HepG2 (cell line): Measurements from ENCODE around the gene TRIM66. TPM values are rescaled to one million over a fixed set of nuclear protein-coding genes. Genes with fewer than 3 reads are reported as not detected.

Experiments
- ATAD3A ChIP-seq: sonication (generic); formaldehyde crosslinking; IDR thresholded peaks from 2 replicates; pipeline ENCODE4 v1.4.0; 2020; ENCODE audit warnings: missing genetic modification reagents
- CAMTA2 ChIP-seq: sonication (generic); formaldehyde crosslinking; IDR thresholded peaks from 2 replicates; pipeline ENCODE4 v1.4.0; 2020; ENCODE audit warnings: mild to moderate bottlenecking, missing genetic modification reagents, borderline replicate concordance
- DR1 ChIP-seq: sonication (generic); formaldehyde crosslinking; IDR thresholded peaks from 2 replicates; pipeline ENCODE4 v1.8.0; 2021; ENCODE audit warnings: mild to moderate bottlenecking, missing genetic modification reagents, inconsistent platforms
- ELF3 ChIP-seq: IDR thresholded peaks from 2 replicates; pipeline ENCODE4 v1.6.1; 2016; ENCODE audit warnings: missing genetic modification reagents, missing compliant biosample characterization
- FOXC1 ChIP-seq: sonication (generic); formaldehyde crosslinking; IDR thresholded peaks from 2 replicates; pipeline ENCODE4 v1.8.0; 2022; ENCODE audit warnings: mild to moderate bottlenecking, missing genetic modification reagents, borderline replicate concordance
- KDM4B ChIP-seq: sonication (generic); formaldehyde crosslinking; IDR thresholded peaks from 2 replicates; pipeline ENCODE4 v1.4.0; 2020; ENCODE audit warnings: missing genetic modification reagents
- NCOA1 ChIP-seq: sonication (generic); formaldehyde crosslinking; IDR thresholded peaks from 2 replicates; pipeline ENCODE4 v1.9.0; 2021; ENCODE audit warnings: missing genetic modification reagents
- NONO ChIP-seq, 2 experiments: fragments of 450-650 bp in 1 of 2; sonication (generic) in 1 of 2; formaldehyde crosslinking in 1 of 2; IDR thresholded peaks in 1 of 2; conservative IDR thresholded peaks in 1 of 2; 2 replicates each; pipeline versions ENCODE4 v1.6.1 to v1.8.0; 2017 to 2022; ENCODE audit warnings: mild to moderate bottlenecking in 1 of 2, missing genetic modification reagents in 1 of 2, moderate library complexity in 1 of 2
- PLRG1 ChIP-seq: fragments of 450-650 bp; conservative IDR thresholded peaks from 2 replicates; pipeline ENCODE4 v1.6.1; 2016
- SIX4 ChIP-seq: sonication (generic); formaldehyde crosslinking; IDR thresholded peaks from 2 replicates; pipeline ENCODE4 v1.4.0; 2020; ENCODE audit warnings: missing genetic modification reagents
- TBX2 ChIP-seq: sonication (generic); formaldehyde crosslinking; IDR thresholded peaks from 2 replicates; pipeline ENCODE4 v1.5.0; 2020; ENCODE audit warnings: missing genetic modification reagents, mild to moderate bottlenecking, borderline replicate concordance
- U2AF1 ChIP-seq: fragments of 200-400 bp; formaldehyde crosslinking; optimal IDR thresholded peaks from 2 replicates; pipeline ENCODE3; 2017; ENCODE audit warnings: mild to moderate bottlenecking, low read depth, low read length
- ZBTB39 ChIP-seq: sonication (generic); formaldehyde crosslinking; IDR thresholded peaks from 2 replicates; pipeline ENCODE4 v1.5.0; 2020; ENCODE audit warnings: missing genetic modification reagents
- ZC3H13 ChIP-seq: sonication (generic); formaldehyde crosslinking; IDR thresholded peaks from 2 replicates; pipeline ENCODE4 v1.8.1; 2023; ENCODE audit warnings: mild to moderate bottlenecking, missing genetic modification reagents, moderate library complexity
- ZFAT ChIP-seq: sonication (generic); formaldehyde crosslinking; conservative IDR thresholded peaks from 2 replicates; pipeline ENCODE4 v1.8.1; 2023; ENCODE audit warnings: missing genetic modification reagents, inconsistent platforms
- ZHX1 ChIP-seq: sonication (generic); formaldehyde crosslinking; IDR thresholded peaks from 2 replicates; pipeline ENCODE4 v1.8.1; 2022; ENCODE audit warnings: low read depth, mild to moderate bottlenecking, missing genetic modification reagents
- ZNF460 ChIP-seq: sonication (generic); formaldehyde crosslinking; IDR thresholded peaks from 2 replicates; pipeline ENCODE4 v1.5.1; 2020; ENCODE audit warnings: missing genetic modification reagents, mild to moderate bottlenecking, borderline replicate concordance
- ZNF749 ChIP-seq: sonication (generic); formaldehyde crosslinking; IDR thresholded peaks from 2 replicates; pipeline ENCODE4 v1.8.0; 2022; ENCODE audit warnings: mild to moderate bottlenecking, missing genetic modification reagents, moderate library complexity, borderline replicate concordance
- polyA plus RNA-seq, 8 experiments: library from polyadenylated mRNA; depleted of rRNA in 3 of 8; stranded (reverse) in 7 of 8; unstranded in 1 of 8; fragments of >200 nt; fragmentation: Illumina TruSeq in 4 of 8; extraction: Trizol in 4 of 8; gene quantifications; 2 replicates each; pipeline versions ENCODE4 v1.2.1 to v1.2.3, GENCODE V29; 2011 to 2016; ENCODE audit warnings: low read depth in 4 of 8, missing spikeins in 1 of 8, mixed read lengths in 1 of 8; ENCODE audit not compliant: insufficient read depth in 1 of 8
- total RNA-seq, 5 experiments: library from RNA; depleted of rRNA; stranded (reverse); fragments of >200 nt; fragmentation: Illumina TruSeq; extraction: Trizol; gene quantifications; 2 replicates each; pipeline ENCODE4 v1.2.3, GENCODE V29; 2016; ENCODE audit warnings: low read depth in 1 of 5
- TF ChIP-seq, protein P1 (sequence below): sonication (generic); formaldehyde crosslinking; IDR thresholded peaks from 2 replicates; pipeline ENCODE4 v1.5.0; 2020; ENCODE audit warnings: mild to moderate bottlenecking, missing genetic modification reagents
- TF ChIP-seq, protein P2 (sequence below): sonication (generic); formaldehyde crosslinking; IDR thresholded peaks from 2 replicates; pipeline ENCODE4 v1.8.1; 2023; ENCODE audit warnings: mild to moderate bottlenecking, inconsistent platforms, moderate library complexity, missing genetic modification reagents, borderline replicate concordance

The TRIM66 gene
- total and polyA plus RNA-seq, 2 of the 13 experiments (the other 11 are each of a cell fraction or from before 2014, with no cell fraction given): 4.9 to 6.1 TPM

GRCh38 chr11:8593935-8594909 lies 88.2 kb downstream of the TRIM66 start, which contains the start of gene STK33 (continued):
- TF ChIP-seq, protein P1, sequence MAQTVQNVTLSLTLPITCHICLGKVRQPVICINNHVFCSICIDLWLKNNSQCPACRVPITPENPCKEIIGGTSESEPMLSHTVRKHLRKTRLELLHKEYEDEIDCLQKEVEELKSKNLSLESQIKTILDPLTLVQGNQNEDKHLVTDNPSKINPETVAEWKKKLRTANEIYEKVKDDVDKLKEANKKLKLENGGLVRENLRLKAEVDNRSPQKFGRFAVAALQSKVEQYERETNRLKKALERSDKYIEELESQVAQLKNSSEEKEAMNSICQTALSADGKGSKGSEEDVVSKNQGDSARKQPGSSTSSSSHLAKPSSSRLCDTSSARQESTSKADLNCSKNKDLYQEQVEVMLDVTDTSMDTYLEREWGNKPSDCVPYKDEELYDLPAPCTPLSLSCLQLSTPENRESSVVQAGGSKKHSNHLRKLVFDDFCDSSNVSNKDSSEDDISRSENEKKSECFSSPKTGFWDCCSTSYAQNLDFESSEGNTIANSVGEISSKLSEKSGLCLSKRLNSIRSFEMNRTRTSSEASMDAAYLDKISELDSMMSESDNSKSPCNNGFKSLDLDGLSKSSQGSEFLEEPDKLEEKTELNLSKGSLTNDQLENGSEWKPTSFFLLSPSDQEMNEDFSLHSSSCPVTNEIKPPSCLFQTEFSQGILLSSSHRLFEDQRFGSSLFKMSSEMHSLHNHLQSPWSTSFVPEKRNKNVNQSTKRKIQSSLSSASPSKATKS (CRISPR knock-in tag): no peak
- no peak for TF ChIP-seq U2AF1
- TF ChIP-seq, protein P2, sequence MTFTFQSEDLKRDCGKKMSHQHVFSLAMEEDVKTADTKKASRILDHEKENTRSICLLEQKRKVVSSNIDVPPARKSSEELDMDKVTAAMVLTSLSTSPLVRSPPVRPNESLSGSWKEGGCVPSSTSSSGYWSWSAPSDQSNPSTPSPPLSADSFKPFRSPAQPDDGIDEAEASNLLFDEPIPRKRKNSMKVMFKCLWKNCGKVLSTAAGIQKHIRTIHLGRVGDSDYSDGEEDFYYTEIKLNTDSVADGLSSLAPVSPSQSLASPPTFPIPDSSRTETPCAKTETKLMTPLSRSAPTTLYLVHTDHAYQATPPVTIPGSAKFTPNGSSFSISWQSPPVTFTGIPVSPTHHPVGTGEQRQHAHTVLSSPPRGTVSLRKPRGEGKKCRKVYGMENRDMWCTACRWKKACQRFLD (CRISPR knock-in tag): no peak
- no peak for TF ChIP-seq NCOA1 (CRISPR knock-in tag)
- no peak for TF ChIP-seq CAMTA2 (CRISPR knock-in tag)
- TF ChIP-seq DR1 (CRISPR knock-in tag): peak; percentile 53; the same call in 1 of the 2 replicates
- TF ChIP-seq ZC3H13 (CRISPR knock-in tag): no peak
- no peak for TF ChIP-seq ZBTB39 (CRISPR knock-in tag)
- TF ChIP-seq ZFAT (CRISPR knock-in tag): no peak
- TF ChIP-seq ELF3: 0 out of 2 replicates have a peak, but pooled peaks have one; percentile 32
- TF ChIP-seq NONO (IDR thresholded peaks at IDR 0.05): no peak
- peak; percentile 60; the same call in 1 of the 2 replicates for TF ChIP-seq NONO (CRISPR knock-in tag; conservative IDR thresholded peaks at IDR 0.05)
- TF ChIP-seq PLRG1: no peak
- no peak for TF ChIP-seq ATAD3A (CRISPR knock-in tag)
- TF ChIP-seq TBX2 (CRISPR knock-in tag): no peak
- 0 out of 2 replicates have a peak, but pooled peaks have one; percentile 42 for TF ChIP-seq FOXC1 (CRISPR knock-in tag)
- no peak for TF ChIP-seq SIX4 (CRISPR knock-in tag)
- TF ChIP-seq ZNF749 (CRISPR knock-in tag): peak; percentile 37; the same call in 1 of the 2 replicates
- peak; percentile 23; the same call in 1 of the 2 replicates for TF ChIP-seq ZHX1
- TF ChIP-seq ZNF460 (CRISPR knock-in tag): no peak
- TF ChIP-seq KDM4B (CRISPR knock-in tag): no peak
